CD4-positive, alpha-beta T cell (primary cell): ENCODE results near the gene PPP1R37. TPM values are rescaled to one million over a fixed set of nuclear protein-coding genes. Genes with fewer than 3 reads are reported as not detected.

ENCODE experiments used
- ATAC-seq: fragments of 200-7000 bp; cut with Tn5 transposase; one replicate; pipeline ENCODE4 v1.10.0; 2022; ENCODE audit warnings: mild to moderate bottlenecking; ENCODE audit not compliant: poor library complexity
- CTCF ChIA-PET: fragments of 350-600 bp; sonication (Branson Sonifier 250); formaldehyde crosslinking; loops from one replicate; lab custom pipeline; 2021; ENCODE audit warnings: antibody characterized with exemption, inconsistent platforms; lab: Charles Lee
- POLR2A ChIA-PET: fragments of 350-600 bp; sonication (Branson Sonifier 250); formaldehyde crosslinking; loops from one replicate; lab custom pipeline; 2021; ENCODE audit warnings: antibody characterized with exemption, inconsistent platforms; lab: Charles Lee
- DNase-seq, 14 experiments: peaks; one replicate each; pipeline ENCODE4 v3.0.0-alpha.2; 2013 to 2020; ENCODE audit warnings: mixed read lengths in 2 of 14
- H3K27ac ChIP-seq, 2 donors: one replicate each; pipeline versions ENCODE4 v1.5.1 to v1.7.0; 2013; ENCODE audit warnings: low read length in 2 of 2, low read depth in 1 of 2, mild to moderate bottlenecking in 1 of 2
- H3K27me3 ChIP-seq, 2 experiments: 1 replicate in 1 of 2; 2 replicates in 1 of 2; pipeline versions ENCODE4 v1.6.1 to v1.7.0; 2013; ENCODE audit warnings: low read length in 2 of 2, control low read depth in 1 of 2, mild to moderate bottlenecking in 1 of 2, moderate library complexity in 1 of 2; ENCODE audit not compliant: insufficient read depth in 2 of 2, control insufficient read depth in 1 of 2
- H3K36me3 ChIP-seq: one replicate; pipeline ENCODE4 v1.6.1; 2013; ENCODE audit warnings: low read length, control low read depth; ENCODE audit not compliant: insufficient read depth
- H3K4me1 ChIP-seq: one replicate; pipeline ENCODE4 v1.6.1; 2013; ENCODE audit warnings: low read length, control low read depth; ENCODE audit not compliant: insufficient read depth
- H3K4me3 ChIP-seq: one replicate; pipeline ENCODE4 v1.5.1; 2013; ENCODE audit warnings: mild to moderate bottlenecking, low read length, moderate library complexity
- H3K9me3 ChIP-seq, 2 experiments: 1 replicate in 1 of 2; 2 replicates in 1 of 2; pipeline versions ENCODE4 v1.6.1 to v1.7.0; 2013; ENCODE audit warnings: low read length in 2 of 2, mild to moderate bottlenecking in 2 of 2, control low read depth in 1 of 2, moderate library complexity in 1 of 2; ENCODE audit not compliant: control insufficient read depth in 1 of 2, insufficient read depth in 1 of 2
- H3K27ac Mint-ChIP-seq: one replicate; pipeline ENCODE4 v1.8.0; 2020; ENCODE audit warnings: mixed read lengths
- H3K27me3 Mint-ChIP-seq: one replicate; pipeline ENCODE4 v1.8.0; 2021; ENCODE audit warnings: mixed read lengths
- H3K36me3 Mint-ChIP-seq: one replicate; pipeline ENCODE4 v1.8.0; 2021; ENCODE audit warnings: low read depth, mixed read lengths
- H3K4me1 Mint-ChIP-seq: one replicate; pipeline ENCODE4 v1.8.0; 2021; ENCODE audit warnings: low read depth, mixed read lengths
- H3K4me3 Mint-ChIP-seq: one replicate; pipeline ENCODE4 v1.8.0; 2020; ENCODE audit warnings: mild to moderate bottlenecking, mixed read lengths
- H3K9me3 Mint-ChIP-seq: one replicate; pipeline ENCODE4 v1.8.0; 2020; ENCODE audit warnings: mixed read lengths
- CTCF ChIP-seq: fragments of 200-600 bp; IDR thresholded peaks from one replicate; pipeline ENCODE4 v1.8.0; 2022; ENCODE audit warnings: antibody characterized with exemption, mild to moderate bottlenecking
- intact Hi-C, 2 experiments: fragments of 100-400 bp; cut with DNase I in 1 of 2; cut with micrococcal nuclease in 1 of 2; formaldehyde crosslinking; loops; one replicate each; pipeline versions ENCODE4 v1.15.1 to v1.9.0; 2023 to 2025; cut with DNase I, micrococcal nuclease
- total RNA-seq, 174 experiments: library from RNA in 2 of 174; stranded (reverse) in 2 of 174; gene quantifications; one replicate each; pipeline ENCODE4 v1.2.3 and lab custom pipeline; 2021 to 2026

PPP1R37 gene
- total RNA-seq, 2 experiments from 2014 or later = 17.2 to 19.6 TPM

- no peaks in the 10 kb centered on the region for H3K36me3 ChIP-seq
- intact Hi-C loops = no loop called here
- DNase-seq (no peak), ATAC-seq (no peak)
- POLR2A ChIA-PET = interaction anchor here (0.7 to 1.7 kb wide), 2 partner anchors 16 to 448 kb away, joined by 3 to 5 read pairs; no protein-coding TSS in a partner anchor
- H3K27ac Mint-ChIP-seq = no peak overlapping the region
- H3K4me1 ChIP-seq = peaks cover 59% of the 10 kb centered on the region
- H3K9me3 Mint-ChIP-seq = no peaks in the 10 kb centered on the region
- H3K36me3 Mint-ChIP-seq = no peaks in the 10 kb centered on the region
- H3K4me3 ChIP-seq = no peak overlapping the region
- TF ChIP-seq CTCF = no peak
- H3K27me3 ChIP-seq = no peaks in the 10 kb centered on the region
- no peak overlapping the region for H3K27ac ChIP-seq
- no peaks in the 10 kb centered on the region for H3K27me3 Mint-ChIP-seq
- H3K4me1 Mint-ChIP-seq = peaks cover 70% of the 10 kb centered on the region
- H3K4me3 Mint-ChIP-seq = no peak overlapping the region
- H3K9me3 ChIP-seq = no peaks in the 10 kb centered on the region
- CTCF ChIA-PET = no interaction called here
Observed at GRCh38 chr19:45119582-45119981, 26.6 kb downstream of the PPP1R37 start.

- no peak for TF ChIP-seq CTCF
- Mint-ChIP-seq H3K36me3 (no peaks in the 10 kb centered on the region), H3K27ac (no peak overlapping the region), H3K9me3 (no peaks in the 10 kb centered on the region), H3K4me3 (no peak overlapping the region), H3K4me1 (peaks cover 62% of the 10 kb centered on the region), H3K27me3 (no peaks in the 10 kb centered on the region)
- no peaks in the 10 kb centered on the region for H3K9me3 ChIP-seq
- H3K4me1 ChIP-seq = peaks cover 55% of the 10 kb centered on the region
- H3K27me3 ChIP-seq = no peaks in the 10 kb centered on the region
- ATAC-seq = no peak
- POLR2A ChIA-PET = no interaction called here
- no peak for DNase-seq
- no peaks in the 10 kb centered on the region for H3K36me3 ChIP-seq
- H3K4me3 ChIP-seq = no peak overlapping the region
- intact Hi-C loops = no loop called here
- H3K27ac ChIP-seq = no peak overlapping the region
- CTCF ChIA-PET = no interaction called here
Observed at GRCh38 chr19:45121827-45122345, 28.9 kb downstream of the PPP1R37 start.

GRCh38 chr19:45122832-45123231 is 29.9 kb downstream of the PPP1R37 start:
- no peaks in the 10 kb centered on the region for H3K9me3 ChIP-seq
- ChIA-PET CTCF (no interaction called here), POLR2A (no interaction called here)
- Mint-ChIP-seq H3K36me3 (no peaks in the 10 kb centered on the region), H3K9me3 (no peaks in the 10 kb centered on the region), H3K27me3 (no peaks in the 10 kb centered on the region), H3K4me3 (no peak overlapping the region), H3K27ac (peak overlapping the region; percentile 53), H3K4me1 (peaks cover 53% of the 10 kb centered on the region)
- no peak for TF ChIP-seq CTCF
- H3K36me3 ChIP-seq = no peaks in the 10 kb centered on the region
- peaks cover 45% of the 10 kb centered on the region for H3K4me1 ChIP-seq
- intact Hi-C loops = no loop called here
- H3K27me3 ChIP-seq = no peaks in the 10 kb centered on the region
- H3K4me3 ChIP-seq = no peak overlapping the region
- DNase-seq = no peak
- no peak for ATAC-seq
- no peak overlapping the region for H3K27ac ChIP-seq
